GM12864 (cell line): ENCODE results near the gene C18orf63.

Experiments used
- DNase-seq: peaks from one replicate; pipeline ENCODE4 v3.0.0-alpha.2; 2011; ENCODE audit warnings: low read depth
- H3K4me3 ChIP-seq: 2 replicates; pipeline ENCODE4 v1.5.1; 2011; ENCODE audit warnings: mild to moderate bottlenecking, low read depth, low read length, control low read depth
- TF ChIP-seq, protein P1 (sequence below): IDR thresholded peaks from 2 replicates; pipeline ENCODE4 v1.5.1; 2011; ENCODE audit warnings: low read depth, mild to moderate bottlenecking, moderate library complexity, low read length, control low read depth, inconsistent platforms; ENCODE audit errors: missing control alignments

The C18orf63 gene

DNA sequence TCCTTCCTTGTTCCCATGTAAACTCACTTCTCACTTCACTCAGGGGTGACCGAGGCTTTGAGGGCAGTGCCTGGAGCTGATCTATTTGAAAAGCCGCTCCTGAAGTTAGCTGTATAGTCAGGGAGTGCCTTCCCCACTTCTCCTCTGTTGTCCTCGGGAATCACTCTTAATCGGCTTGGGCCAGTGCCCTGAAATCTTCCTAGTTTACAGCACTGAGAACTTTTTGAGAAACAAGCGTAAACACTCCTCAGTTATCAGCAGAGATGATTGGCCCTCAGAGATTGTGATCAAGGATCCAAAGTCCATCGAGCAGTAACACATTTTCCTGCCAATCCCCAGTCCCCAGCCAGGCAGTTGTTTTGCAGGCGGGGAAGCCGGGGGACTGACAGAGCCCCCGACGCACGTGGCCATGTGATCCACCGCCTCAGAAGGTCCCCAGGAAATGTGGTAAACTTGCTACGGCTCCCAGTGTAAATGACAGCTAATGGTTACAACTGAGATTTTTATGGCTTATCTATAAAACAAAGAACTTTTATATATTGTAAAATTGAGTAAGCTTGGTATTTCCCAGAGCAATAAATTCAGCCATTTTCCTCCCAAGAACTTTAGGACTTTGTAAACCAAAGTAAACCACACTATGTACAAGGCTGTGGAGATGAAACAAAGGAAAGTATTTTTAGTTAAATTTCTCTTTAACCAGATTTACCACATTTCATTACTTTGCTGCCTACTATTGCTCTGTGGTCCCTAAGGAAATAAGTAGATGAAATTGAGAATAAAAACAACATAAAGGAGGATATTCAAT lies 53.5 kb downstream of the C18orf63 start:
- H3K4me3 ChIP-seq = no peak overlapping the region
- no peak for DNase-seq
- TF ChIP-seq, protein P1, sequence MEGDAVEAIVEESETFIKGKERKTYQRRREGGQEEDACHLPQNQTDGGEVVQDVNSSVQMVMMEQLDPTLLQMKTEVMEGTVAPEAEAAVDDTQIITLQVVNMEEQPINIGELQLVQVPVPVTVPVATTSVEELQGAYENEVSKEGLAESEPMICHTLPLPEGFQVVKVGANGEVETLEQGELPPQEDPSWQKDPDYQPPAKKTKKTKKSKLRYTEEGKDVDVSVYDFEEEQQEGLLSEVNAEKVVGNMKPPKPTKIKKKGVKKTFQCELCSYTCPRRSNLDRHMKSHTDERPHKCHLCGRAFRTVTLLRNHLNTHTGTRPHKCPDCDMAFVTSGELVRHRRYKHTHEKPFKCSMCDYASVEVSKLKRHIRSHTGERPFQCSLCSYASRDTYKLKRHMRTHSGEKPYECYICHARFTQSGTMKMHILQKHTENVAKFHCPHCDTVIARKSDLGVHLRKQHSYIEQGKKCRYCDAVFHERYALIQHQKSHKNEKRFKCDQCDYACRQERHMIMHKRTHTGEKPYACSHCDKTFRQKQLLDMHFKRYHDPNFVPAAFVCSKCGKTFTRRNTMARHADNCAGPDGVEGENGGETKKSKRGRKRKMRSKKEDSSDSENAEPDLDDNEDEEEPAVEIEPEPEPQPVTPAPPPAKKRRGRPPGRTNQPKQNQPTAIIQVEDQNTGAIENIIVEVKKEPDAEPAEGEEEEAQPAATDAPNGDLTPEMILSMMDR = no peak

DNA sequence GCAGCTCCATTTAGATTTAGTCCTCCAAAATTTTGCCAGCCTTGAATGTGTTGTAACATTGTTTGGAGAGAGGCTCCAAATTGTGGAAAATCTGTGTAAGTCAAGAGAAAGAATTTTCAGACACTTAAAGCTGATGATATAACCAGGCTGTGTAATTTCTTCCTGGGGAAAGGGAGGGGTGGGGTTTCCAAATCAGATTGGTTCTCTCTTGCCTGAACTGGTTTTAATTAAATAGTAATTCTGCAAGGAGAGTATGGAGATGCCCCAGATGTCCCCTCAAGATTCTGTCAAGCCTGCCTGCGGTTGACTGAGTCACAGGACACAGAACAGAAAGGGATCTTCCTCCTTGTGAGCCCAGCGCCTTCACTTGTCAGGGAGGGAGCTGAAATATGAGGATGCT lies 54.5 kb downstream of the C18orf63 start:
- TF ChIP-seq, protein P1 = no peak
- no peak overlapping the region for H3K4me3 ChIP-seq
- no peak for DNase-seq

DNA sequence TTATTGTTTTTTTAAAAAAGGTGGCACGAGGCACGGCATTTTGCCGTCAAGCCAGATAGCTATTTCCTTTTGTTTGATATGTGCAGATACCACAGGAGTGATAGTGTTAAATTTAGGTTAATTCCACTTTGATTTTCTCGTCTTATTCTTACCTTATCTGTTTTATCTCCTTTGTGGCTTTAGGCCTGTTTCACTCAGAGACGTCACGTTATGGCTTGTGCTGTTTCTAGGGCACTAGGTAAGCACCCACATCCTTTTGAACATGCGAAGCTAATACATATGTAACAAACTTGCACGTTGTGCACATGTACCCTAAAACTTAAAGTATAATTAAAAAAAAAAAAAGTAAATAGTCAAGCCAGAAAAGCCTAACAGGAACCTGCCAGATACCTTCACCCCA lies 57.8 kb downstream of the C18orf63 start:
- no peak for DNase-seq
- TF ChIP-seq, protein P1 = no peak
- H3K4me3 ChIP-seq = no peak overlapping the region

DNA sequence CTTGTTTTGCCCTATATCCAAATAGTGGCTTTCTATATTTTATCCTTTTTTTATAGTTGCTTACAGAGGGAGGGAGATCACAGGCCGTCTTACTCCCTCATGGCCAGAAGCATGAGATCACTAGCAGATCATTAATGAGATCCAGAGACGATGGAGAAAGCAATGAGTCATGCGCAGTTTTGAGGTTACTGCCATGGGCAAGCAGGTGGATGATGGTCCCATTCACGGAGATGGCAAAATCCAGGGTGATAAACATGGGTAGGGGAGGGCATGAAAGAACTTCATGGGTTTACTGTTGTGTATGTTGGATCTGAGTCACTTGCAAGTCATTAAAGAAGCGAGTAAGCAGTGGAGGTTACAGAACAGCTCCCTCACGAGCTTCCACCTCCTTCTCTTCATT lies 60.4 kb downstream of the C18orf63 start:
- no peak overlapping the region for H3K4me3 ChIP-seq
- no peak for DNase-seq
- TF ChIP-seq, protein P1 = no peak

DNA sequence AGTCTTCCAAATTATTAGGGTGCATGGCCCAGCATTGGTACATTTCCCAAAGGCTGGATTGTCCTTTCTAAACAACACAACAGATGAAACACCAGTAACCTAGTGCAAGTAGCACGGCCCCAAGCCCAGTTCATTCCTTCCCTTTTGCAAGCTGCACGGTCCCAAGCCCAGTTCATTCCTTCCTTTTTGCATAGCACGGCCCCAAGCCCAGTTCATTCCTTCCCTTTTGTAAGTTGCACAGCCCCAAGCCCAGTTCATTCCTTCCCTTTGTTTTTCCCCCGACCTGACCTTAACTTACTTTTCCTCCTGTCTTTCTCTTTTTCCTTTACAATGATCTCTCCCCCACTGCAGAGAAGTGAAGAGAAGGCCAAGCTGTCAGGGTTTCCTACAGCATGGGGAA lies 60.9 kb downstream of the C18orf63 start:
- DNase-seq = no peak
- TF ChIP-seq, protein P1 = no peak
- no peak overlapping the region for H3K4me3 ChIP-seq

DNA sequence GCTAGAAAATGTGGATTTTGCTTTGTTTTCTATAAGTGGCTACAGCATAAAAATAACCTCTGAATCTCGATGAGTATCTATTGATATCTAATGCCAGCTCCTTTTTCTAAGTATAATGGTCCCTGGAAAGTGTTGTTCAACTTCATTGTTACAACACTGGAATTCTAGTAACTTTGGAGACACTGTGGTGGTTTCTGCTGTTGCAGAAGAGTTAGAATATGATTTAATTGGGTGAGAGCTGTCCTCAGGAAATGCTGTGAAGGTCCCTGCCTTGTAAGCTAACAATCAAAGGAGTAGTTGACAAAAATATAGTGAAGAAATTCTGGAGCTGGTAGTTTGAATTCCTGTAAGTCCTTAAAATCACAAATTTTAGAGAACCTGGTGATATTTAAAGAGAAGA lies 62.1 kb downstream of the C18orf63 start:
- TF ChIP-seq, protein P1 = no peak

DNA sequence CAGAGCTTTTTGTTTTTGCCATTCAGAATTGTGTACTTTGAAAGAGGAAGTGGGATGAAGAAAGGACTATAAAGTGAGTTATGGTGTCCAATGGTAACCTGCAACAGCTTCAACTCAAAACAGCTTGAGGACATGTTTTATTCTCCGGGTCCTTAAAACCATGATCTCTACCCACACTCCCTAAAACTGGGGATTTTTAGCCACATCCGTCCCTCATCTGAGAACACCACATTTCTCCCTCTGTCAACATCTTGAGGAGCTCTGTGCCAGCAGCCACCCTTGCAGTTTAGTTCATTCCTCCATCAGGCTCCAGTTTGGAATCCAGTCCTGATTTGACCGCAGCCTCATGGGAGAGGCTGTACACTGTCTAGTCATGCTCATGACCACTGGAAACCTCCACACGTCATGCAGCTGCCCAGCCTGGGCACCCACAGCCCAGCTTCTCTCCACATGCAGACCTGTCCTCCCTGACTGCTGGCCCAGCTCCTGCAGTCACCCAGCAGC lies 62.6 kb downstream of the C18orf63 start:
- no peak overlapping the region for H3K4me3 ChIP-seq
- DNase-seq = no peak
- TF ChIP-seq, protein P1 = no peak

More for the DNA sequence above, 62.1 kb downstream of the C18orf63 start:
- no peak overlapping the region for H3K4me3 ChIP-seq
- no peak for DNase-seq
